NCI-H1105 treated with DMSO at 0.1 percent for 48 hours (cell line): ENCODE measurements around the gene SRRM3.
"Not testable (repeated sequence)": the region's sequence is repeated elsewhere in the genome, so short reads cannot be mapped to it uniquely, and the experiment has no call there.

Experiments
- DNase-seq: peaks from one replicate; lab custom pipeline; 2025; lab: John Stamatoyannopoulos, UW

The SRRM3 gene

GRCh38 chr7:76291351-76292212 is 89.9 kb downstream of the SRRM3 start:
- peak; percentile 60 for DNase-seq

GRCh38 chr7:76292213-76292573 is 90.5 kb downstream of the SRRM3 start:
- no peak for DNase-seq

- DNase-seq: not testable (repeated sequence)
Measured at GRCh38 chr7:76292911-76293310, 91.2 kb downstream of the SRRM3 start.

GRCh38 chr7:76293407-76293901 is 91.8 kb downstream of the SRRM3 start:
- DNase-seq: no peak

- peak; percentile 82 for DNase-seq
Measured at GRCh38 chr7:76294344-76295024, 92.8 kb downstream of the SRRM3 start.

GRCh38 chr7:76296743-76297740 is 95.3 kb downstream of the SRRM3 start:
- no peak for DNase-seq

GRCh38 chr7:76300166-76300731 is 98.6 kb downstream of the SRRM3 start:
- DNase-seq: peak; percentile 24

GRCh38 chr7:76301000-76301399 is 99.3 kb downstream of the SRRM3 start:
- DNase-seq: no peak

GRCh38 chr7:76302347-76303201 is 100.9 kb downstream of the SRRM3 start, which contains the start of gene HSPB1:
TSS of gene HSPB1 (plus strand) at chr7:76302673. CDS start at chr7:76302713, 40 bp downstream.
- peak; percentile 87 for DNase-seq

GRCh38 chr7:76303202-76304147 is 101.8 kb downstream of the SRRM3 start:
- DNase-seq: no peak

- DNase-seq: peak; percentile 41
Measured at GRCh38 chr7:76304888-76305375, 103.2 kb downstream of the SRRM3 start.

- DNase-seq: not testable (repeated sequence)
Measured at GRCh38 chr7:76308874-76309273, 107.2 kb downstream of the SRRM3 start.

- not testable (repeated sequence) for DNase-seq
Measured at GRCh38 chr7:76309341-76310101, 107.8 kb downstream of the SRRM3 start.

GRCh38 chr7:76310102-76310957 is 108.6 kb downstream of the SRRM3 start:
- peak; percentile 85 for DNase-seq

GRCh38 chr7:76311838-76312237 is 110.1 kb downstream of the SRRM3 start:
- not testable (repeated sequence) for DNase-seq

GRCh38 chr7:76314042-76314721 is 112.5 kb downstream of the SRRM3 start:
- DNase-seq: peak; percentile 82

- not testable (repeated sequence) for DNase-seq
Measured at GRCh38 chr7:76314740-76315139, 113.0 kb downstream of the SRRM3 start.
